HG03565 (cell line): Measurements from ENCODE around the gene ATP9A.

ENCODE experiments used
- ATAC-seq: cut with Tn5 transposase; IDR thresholded peaks from one replicate; pipeline ENCODE4 v1.9.1; 2021; ENCODE audit warnings: mild to moderate bottlenecking, moderate library complexity; ENCODE audit not compliant: unreplicated experiment

ATP9A gene

DNA sequence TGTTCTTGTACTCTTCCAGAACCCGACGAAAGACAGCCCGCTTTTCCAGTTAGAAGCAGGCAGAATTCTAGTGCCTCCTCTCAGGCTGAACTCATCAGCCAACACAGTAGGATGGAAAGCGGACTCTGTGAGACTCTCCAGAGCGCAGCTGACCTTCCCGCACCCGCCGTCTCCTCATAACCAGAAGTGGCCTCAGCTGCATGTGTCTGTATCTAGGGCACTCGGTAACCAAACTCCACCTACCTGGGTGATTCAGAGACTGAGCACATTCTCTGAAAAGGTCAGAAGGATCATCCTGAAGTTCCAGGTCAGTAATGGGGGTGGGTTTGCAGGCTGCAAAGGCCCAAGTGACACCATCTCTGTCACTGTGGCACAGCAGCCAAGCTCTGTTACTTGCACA lies 158.9 kb downstream of the ATP9A start:
- ATAC-seq: no peak

DNA sequence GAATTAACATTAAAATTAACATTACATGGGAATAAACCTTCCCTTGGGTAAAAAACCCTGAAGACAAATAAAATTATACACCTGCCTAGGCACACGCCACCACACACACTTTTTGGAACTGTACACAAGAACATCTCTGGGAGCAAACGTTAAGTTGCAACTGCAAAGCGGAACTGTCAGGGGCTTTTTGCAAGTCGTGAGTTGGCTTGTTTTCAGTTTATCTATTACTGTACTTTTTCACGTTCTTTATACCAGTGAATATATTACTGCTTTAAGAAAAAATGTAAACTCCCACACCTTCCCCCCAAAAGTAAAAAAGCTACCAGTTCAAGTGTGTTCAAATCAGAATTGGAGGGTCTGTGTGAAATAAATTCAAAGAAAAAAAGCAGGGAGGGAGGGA lies 160.1 kb downstream of the ATP9A start:
- no peak for ATAC-seq

DNA sequence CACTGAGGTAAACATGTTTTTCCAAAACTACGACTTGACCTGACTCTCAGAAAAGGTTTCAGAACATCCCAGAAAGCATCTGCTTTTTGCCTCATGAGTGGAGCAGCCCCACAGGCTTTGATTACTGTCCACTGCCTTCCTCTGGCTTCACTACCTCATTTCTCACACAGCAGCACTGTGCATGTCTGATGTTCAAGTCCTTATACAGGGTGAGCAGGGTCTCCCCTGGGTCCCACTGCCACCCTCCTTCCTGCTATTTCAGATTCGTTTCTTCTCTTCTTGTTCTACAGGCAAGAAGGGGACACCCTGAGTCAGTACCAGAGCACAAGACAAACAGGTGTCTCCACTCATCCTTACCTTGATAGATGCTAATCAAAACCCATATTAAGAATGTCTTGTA lies 161.0 kb downstream of the ATP9A start:
- no peak for ATAC-seq

DNA sequence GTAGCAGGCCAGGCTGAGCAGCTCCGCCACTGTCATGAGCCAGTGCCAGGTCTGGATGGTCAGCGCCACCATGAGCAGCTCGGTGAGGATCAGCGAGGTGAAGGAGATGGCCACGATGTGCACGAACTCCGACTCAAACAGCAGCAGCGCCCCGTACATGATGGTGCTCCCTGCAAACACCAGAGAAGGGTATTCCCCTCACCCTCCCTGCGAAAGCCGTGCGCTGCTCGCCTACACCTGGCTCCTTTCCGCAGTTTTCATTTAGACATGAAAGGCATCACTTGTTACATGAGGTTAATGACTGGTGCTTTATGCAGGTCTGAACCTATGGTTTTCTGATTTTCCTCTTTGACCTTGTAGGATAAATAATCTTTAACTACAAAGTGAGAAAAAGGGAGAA lies 163.3 kb downstream of the ATP9A start:
- no peak for ATAC-seq

DNA sequence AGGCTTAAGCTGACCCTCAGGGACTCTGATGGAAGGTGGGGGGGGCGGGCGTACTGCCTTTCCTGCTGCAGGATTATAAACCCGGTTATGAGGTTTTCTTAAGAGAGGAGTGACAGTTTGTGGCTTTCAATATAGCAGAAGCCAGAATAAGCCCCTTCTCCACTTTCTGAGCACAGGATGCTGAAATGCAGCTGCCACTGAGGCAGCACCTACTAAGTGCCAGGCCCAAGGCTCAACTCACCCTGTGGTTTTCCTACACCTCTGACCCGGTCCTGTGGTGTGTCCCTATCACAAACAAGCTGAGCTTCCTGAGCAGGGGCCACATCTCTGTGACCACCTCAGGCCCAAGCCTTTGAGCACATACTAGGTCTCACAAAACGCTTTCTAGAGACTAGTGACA lies 166.1 kb downstream of the ATP9A start:
- ATAC-seq: no peak

DNA sequence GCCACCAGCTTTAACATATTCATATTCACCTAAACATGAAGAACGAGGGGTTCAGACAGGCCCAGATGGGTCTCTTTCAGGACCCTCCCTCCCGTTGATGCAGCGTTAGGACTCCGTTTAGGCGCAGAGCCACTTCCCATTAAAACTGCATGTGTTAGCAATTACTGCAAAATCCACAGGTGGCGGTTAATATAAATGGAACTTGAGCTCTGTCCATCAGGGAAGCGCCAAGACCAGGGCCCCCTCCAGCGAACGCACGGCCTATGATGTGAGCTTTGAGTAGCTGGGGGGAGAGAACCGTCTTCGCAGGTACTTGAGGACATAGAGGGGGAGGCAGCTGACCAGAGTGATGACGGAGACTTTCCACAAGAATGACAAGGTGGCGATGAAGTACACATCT lies 167.2 kb downstream of the ATP9A start:
- ATAC-seq: no peak

DNA sequence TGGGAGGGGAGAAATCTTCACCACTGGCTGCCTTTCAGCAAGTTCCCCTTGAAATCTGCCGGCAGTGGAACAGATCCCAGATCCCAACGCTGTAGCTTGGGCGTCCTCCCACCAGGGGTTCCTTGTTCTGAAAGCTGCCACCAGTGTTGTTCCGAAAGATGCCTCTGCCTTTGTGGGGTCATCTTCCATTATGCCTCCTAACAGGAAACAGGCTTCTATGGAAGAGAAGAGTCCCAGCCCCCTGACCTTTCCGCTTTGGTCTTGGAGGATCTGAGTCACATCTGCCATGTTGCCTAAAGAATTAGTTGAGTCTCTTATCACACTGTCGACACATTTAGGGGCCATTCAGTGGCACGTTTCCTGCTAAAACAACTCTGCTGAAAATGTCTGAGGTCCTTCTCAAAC lies 168.2 kb downstream of the ATP9A start:
- ATAC-seq: no peak

DNA sequence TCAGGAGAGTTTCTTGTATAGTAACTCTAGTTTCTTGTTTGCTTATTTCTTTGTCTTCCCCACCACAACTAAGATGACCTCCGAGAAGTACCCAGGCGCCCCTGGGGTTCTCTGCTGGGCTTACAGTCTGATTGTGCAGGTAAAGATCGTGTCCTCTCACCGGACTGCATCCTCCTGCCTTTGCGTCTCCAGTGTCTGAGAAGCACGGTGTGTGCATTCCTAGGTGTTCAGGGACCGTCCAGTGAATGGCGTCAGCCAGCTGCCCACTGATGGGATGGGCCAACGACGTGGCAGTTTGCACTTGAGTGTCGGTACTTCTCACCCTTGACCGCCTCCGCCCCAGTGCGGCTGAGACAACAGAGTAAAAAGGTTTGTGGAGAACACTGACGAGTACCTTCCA lies 169.6 kb downstream of the ATP9A start:
- no peak for ATAC-seq

DNA sequence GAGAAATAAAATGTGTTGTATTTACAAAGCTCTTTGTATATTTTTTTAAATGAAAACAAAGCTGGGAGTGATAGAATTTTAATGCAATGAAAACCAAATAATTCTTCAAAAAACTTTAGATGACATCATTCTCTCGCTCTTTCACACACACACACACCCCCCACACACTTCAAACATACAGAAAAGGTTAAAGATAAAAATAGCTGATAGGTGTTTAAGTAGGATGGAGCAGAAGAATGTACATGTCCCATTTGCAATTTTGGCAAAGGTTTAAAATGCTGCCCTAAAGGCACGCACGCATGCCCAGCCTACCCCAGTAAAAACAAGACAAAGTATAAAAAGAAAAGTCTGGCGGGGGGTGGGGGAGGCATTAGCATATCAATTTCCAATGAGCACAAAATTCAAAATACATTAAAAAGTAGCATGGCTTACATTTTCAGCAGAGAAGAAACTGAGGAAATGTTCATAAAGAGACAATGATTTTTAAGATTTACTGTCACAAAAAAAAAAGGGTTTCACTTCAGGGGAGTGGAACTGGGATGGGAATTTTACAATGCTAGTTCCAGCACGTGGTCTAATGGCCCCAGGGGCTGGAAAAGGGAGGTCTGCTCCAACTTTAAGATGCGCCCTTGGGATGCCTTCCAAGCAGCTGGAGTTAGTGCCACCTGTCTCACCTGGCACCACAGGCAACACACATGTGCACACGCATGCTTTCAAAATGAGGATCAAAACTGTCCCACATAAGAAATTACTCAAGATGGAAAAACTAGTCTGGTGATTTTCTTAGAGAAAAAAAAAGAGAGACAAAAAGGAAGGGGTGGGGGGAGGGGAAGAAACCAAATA lies 170.6 kb downstream of the ATP9A start:
- ATAC-seq: no peak

DNA sequence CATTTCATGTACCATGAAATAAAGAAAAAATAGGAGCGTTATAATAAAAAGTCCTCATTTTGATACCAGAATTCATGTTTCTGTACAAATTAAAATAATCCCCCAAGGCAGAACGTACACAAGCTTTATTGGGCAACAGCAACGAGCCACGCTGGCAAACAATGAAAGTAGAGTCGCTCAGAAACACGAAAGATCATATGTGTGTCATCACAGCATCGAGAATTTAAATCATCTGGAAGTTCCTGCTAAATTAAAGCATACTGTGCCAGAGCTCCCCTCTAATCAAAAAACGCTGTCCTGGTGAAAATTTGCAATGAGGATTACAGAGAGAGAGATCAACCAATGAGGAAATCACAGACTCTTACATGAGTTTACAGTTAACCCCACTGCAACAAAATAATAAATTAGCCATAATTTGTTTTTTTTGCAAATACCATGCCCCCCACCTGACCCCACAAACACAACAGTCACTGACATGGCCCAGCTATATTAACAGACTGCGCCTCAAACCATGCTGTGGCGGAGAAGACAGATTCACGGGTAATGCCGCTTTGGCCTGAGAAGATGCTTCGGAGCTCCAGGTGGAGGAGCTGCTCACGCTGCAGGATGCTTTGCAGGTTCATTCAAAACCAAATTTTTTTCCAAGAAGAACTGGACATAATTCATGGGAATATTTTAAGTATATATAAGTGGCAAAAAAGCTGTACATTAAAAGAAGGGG lies 171.4 kb downstream of the ATP9A start:
- no peak for ATAC-seq

DNA sequence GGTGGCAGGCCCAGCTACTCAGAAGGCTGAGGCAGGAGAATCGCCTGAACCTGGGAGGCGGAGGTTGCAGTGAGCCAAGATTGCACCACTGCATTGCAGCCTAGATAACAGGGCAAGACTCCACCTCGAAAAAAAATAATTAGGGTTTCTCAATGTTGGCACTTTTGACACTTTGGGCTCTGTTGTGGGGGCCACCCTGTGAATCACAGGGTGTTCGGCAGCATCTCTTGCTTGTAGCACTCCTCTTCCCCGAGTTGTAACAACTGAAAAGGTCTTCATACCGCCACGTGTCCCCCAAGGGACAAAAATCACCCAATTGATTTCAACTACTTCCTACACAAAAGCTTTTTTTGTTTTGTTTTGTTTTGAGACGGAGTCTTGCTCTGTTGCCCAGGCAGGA lies 172.4 kb downstream of the ATP9A start:
- ATAC-seq: no peak

DNA sequence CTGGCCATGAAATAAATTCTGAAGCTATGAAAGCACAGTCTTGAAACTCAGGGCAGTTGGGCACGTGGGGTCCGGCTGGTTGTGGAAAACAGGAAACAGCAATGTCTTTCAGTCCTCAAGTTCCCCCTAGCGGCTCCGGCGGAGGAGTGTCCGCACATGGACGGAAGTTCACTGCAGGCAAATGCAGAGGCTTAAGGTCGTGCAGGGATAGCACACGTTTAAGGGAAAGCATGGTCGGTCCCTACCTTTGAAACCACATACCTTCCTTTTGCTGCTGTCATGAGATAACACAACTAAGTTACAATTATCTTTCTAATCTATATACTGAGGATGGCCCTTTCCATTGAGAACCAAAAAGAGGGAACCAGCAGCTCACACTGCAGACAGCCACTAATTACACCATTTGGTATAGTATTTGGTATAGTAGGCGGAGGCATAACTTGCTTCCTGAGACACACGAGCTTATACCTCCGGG lies 173.1 kb downstream of the ATP9A start:
- peak; percentile 89 for ATAC-seq

DNA sequence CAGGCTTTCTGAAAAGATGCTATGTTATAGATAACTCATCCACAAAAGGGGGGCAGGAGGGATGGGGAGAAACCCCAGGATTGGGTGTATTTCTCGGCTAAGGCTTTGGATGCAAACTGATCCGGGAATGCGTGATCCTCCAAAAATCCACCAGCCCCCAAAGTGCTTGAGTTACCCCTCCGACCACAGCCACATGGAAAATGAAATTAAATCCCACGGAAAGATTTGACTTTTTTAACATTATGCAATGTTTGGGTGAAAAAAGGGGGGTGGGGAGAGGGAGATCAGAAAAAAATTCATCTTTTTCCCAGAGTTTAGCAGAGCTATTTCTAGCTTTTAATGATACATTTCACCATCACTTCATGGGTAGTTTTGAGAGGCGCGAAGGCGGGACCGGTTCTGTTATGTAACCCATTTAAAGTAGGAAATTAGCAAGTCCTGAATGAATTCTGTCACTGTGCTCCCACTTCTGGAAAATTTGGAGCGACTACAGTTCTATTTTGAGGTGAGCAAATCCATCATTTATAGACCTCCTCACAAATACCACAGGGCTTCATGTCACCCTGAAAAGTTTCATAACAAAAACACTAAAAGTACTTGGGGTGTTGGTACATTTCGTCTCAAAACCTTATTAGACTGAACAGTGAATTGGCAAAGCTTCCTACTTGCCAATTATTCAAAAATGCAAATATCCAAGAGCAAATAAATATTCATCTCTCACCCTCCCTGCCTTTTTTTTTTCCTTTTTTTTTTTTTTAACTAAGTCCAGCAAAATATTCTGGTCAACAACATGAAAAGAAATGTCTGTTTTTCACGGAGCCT lies 173.7 kb downstream of the ATP9A start:
- ATAC-seq: no peak

DNA sequence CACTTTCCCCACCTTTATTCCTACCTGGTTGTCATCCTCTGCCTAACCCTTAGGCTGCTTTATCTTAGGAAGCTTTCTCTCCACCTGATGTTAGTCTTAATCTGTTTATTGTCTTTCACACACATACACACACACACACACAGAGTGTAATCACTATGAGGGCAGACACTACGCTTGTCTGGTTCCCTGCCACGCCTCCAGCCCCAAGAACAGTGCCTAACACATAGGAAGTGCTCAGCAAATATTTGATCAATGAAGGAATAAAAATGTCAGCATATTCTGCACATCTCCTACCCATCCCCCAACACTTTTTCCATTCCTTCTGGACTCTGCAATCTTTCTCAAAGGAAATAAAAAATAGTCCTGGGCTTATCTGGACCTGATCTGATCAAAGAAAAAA lies 174.6 kb downstream of the ATP9A start:
- ATAC-seq: no peak

DNA sequence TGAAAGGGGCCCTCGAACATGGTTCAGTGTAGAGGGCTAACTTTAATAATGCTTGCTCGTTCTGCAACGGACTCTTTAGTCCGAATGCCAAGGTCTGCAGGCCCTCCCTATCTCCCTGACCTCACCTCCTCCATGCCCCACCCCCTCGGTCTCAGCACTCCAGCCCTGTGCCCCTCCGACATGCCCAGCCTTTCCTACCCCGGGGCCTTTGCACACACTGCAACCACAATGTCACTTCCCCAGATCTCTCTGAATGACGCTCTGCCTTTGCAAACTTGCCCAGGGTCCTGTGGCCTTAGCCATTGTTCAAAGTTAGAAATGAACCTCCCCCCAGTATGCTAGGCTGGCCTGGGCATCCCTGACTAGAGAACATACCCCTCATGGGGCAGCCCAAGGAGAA lies 175.6 kb downstream of the ATP9A start:
- ATAC-seq: no peak

DNA sequence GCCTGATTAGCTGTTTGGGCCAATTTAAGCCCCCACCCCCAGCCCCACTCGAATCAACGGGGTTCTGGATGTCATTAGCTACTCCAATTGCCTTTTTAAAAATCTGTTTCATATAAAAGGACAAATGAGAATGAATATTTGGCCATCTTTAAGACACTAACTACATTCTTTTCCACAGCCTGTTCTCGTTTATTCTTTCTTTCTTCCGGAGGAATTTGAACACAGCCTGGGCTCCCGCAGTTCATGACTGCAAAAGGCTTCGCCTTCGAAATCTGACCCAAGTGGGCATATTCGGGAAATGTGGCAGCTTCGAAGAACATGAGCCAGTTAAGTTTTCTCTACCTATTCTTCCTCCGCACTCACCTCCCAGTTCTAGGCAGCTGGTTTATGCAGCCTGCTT lies 176.3 kb downstream of the ATP9A start:
- no peak for ATAC-seq

DNA sequence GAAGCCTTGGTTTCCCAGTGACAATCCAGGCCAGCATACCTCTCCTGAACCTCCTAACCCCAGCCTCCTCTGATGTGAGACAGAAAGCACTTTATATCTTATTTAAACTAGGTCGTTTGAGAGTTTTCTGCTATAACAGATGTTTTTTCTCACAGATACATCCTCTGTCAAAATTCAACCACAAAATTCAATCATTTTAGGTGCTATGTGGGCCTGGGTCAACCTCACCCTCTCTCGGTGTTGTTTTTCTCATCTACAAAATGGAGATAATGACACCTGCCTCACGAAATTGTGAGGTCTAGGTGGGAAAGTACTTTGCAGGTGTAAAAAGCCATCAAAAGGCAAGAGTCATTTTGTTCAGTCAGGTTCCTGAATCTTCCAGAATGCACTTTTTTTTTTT lies 179.4 kb downstream of the ATP9A start:
- ATAC-seq: no peak

DNA sequence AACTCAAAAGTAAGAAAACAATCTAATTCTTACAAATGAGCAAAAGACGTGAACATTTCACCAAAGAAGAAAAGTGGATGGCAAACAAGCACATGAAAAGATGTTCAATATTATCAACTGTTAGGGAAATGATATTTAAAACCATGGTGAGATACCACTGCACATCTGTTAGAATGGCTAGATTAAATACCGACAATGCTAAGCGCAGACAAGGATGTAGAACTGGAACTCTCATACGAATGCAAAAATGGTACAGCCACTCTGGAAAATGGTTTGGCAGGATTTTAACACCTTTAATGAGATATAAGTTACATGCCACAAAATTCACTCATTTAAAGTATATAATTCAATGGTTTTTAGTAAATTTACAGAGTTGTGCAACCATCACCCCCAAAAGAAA lies 181.0 kb downstream of the ATP9A start:
- no peak for ATAC-seq

DNA sequence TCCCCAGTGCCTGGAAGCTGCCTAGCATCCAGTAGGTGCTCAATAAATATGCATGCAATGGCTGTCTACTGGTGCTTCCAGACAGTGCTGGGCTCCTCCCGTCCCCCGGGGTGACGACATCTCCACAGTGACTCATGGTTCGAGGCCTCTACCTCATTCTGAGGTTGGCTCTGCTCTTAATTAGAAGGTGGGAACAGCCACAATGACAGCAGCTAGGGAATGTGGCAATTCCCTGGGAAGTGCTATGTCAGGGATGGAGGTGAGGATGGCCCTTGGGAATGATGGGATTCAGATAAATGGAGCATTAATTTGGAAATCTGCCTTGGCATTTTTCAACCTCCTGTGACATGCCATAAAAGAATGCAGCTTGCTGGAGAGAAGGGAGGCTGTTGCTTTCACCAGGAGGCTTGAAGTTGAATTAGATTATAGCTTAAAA lies 182.2 kb downstream of the ATP9A start:
- no peak for ATAC-seq

DNA sequence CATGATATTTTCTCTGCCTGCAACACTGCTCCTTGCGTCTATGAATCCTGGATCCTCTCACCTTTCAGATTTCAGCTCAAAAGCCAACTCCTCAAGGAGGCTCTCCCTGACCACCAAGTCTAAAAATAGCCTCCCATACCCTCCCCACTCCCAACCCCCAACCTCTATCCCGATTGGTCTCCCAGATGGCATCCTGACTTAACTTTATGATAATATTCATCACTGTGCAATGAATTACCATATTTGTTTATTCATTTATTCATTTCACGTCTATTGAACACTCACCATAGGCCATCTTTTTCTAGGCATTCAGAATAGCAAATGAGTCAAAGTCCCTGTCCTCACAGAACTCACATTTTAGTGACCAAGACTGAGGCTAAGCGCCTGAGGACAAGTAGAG lies 183.0 kb downstream of the ATP9A start:
- no peak for ATAC-seq

DNA sequence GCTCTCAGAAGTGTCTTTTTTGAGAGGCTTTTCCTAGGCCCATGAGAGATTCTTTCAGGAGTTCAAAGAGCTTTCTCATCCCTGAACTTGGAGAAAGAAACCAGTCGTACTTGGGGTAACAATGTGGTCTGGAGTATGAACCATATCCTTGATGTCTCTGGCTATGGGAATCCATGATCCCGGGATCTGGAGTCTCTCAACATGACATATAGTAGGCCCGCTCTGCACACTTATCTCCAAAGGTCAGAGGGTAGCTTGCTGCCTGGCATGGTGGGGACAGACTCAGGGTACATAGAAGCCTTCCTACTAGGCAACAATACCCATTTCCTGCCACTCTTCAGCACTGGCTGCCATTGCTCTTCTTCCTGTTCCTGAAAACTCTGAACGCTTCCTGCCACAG lies 183.5 kb downstream of the ATP9A start:
- ATAC-seq: no peak
